Liver (tissue), 9 donors: Measurements from ENCODE around the gene WDFY1. TPM values are rescaled to one million over a fixed set of nuclear protein-coding genes. Genes with fewer than 3 reads are reported as not detected.

Experiments used
- DNase-seq: peaks from one replicate; pipeline ENCODE4 v3.0.0-alpha.2; 2017; ENCODE audit warnings: low spot score
- H3K27ac ChIP-seq, 2 donors: one replicate each; pipeline ENCODE4 v1.7.0; 2013; ENCODE audit warnings: inconsistent platforms in 2 of 2, low read length in 2 of 2, control low read depth in 1 of 2, low read depth in 1 of 2, mild to moderate bottlenecking in 1 of 2
- H3K27me3 ChIP-seq, 4 donors: one replicate each; pipeline versions ENCODE4 v1.6.1 to v1.7.0; 2013; ENCODE audit warnings: low read length in 3 of 4, inconsistent platforms in 1 of 4, mild to moderate bottlenecking in 1 of 4, moderate library complexity in 1 of 4; ENCODE audit not compliant: control insufficient read depth in 4 of 4, insufficient read depth in 4 of 4
- H3K36me3 ChIP-seq, 4 donors: one replicate each; pipeline versions ENCODE4 v1.6.1 to v1.7.0; 2013; ENCODE audit warnings: low read length in 3 of 4, mild to moderate bottlenecking in 3 of 4, low read depth in 1 of 4, moderate library complexity in 1 of 4; ENCODE audit not compliant: control insufficient read depth in 4 of 4, insufficient read depth in 3 of 4
- H3K4me1 ChIP-seq, 4 donors: one replicate each; pipeline versions ENCODE4 v1.6.1 to v1.7.0; 2013; ENCODE audit warnings: low read length in 3 of 4, mild to moderate bottlenecking in 3 of 4, moderate library complexity in 1 of 4; ENCODE audit not compliant: control insufficient read depth in 4 of 4, insufficient read depth in 4 of 4
- H3K4me3 ChIP-seq, 3 donors: one replicate each; pipeline versions ENCODE4 v1.6.1 to v1.7.0; 2013; ENCODE audit warnings: low read length in 3 of 3, control low read depth in 1 of 3, low read depth in 1 of 3, mild to moderate bottlenecking in 1 of 3
- H3K9ac ChIP-seq, 2 donors: one replicate each; pipeline ENCODE4 v1.7.0; 2013; ENCODE audit warnings: low read length in 2 of 2, mild to moderate bottlenecking in 2 of 2, moderate library complexity in 2 of 2, control low read depth in 1 of 2, low read depth in 1 of 2
- H3K9me3 ChIP-seq, 4 donors: one replicate each; pipeline versions ENCODE4 v1.6.1 to v1.7.0; 2013; ENCODE audit warnings: low read length in 3 of 4; ENCODE audit not compliant: control insufficient read depth in 4 of 4
- CTCF ChIP-seq: fragments of 150-350 bp; IDR thresholded peaks from 2 replicates; pipeline ENCODE4 v1.5.1; 2017; ENCODE audit warnings: improper control_type of control experiment, low read depth, low read length; ENCODE audit not compliant: missing input control
- EGR1 ChIP-seq, 2 donors: IDR thresholded peaks; 2 replicates each; pipeline ENCODE4 v1.6.1; 2016 to 2018; ENCODE audit warnings: antibody characterized with exemption in 2 of 2, low read depth in 2 of 2
- FOXA1 ChIP-seq: IDR thresholded peaks from 2 replicates; pipeline ENCODE4 v1.6.1; 2016; ENCODE audit warnings: antibody characterized with exemption
- FOXA2 ChIP-seq: IDR thresholded peaks from 2 replicates; pipeline ENCODE4 v1.6.1; 2016; ENCODE audit warnings: antibody characterized with exemption
- GABPA ChIP-seq, 2 donors: IDR thresholded peaks in 1 of 2; conservative IDR thresholded peaks in 1 of 2; 2 replicates each; pipeline ENCODE4 v1.6.1; 2016; ENCODE audit warnings: antibody characterized with exemption in 2 of 2, mild to moderate bottlenecking in 1 of 2, moderate library complexity in 1 of 2
- HNF4A ChIP-seq, 2 donors: conservative IDR thresholded peaks; 2 replicates each; pipeline ENCODE4 v1.6.1; 2016; ENCODE audit warnings: antibody characterized with exemption in 2 of 2, mild to moderate bottlenecking in 2 of 2
- HNF4G ChIP-seq: IDR thresholded peaks from 2 replicates; pipeline ENCODE4 v1.6.1; 2016; ENCODE audit warnings: antibody characterized with exemption
- JUND ChIP-seq, 2 donors: IDR thresholded peaks; 2 replicates each; pipeline ENCODE4 v1.6.1; 2016; ENCODE audit warnings: antibody characterized with exemption in 2 of 2
- NR2F2 ChIP-seq: IDR thresholded peaks from 2 replicates; pipeline ENCODE4 v1.6.1; 2016; ENCODE audit warnings: antibody characterized with exemption
- RAD21 ChIP-seq, 2 donors: IDR thresholded peaks; 2 replicates each; pipeline ENCODE4 v1.6.1; 2016; ENCODE audit warnings: antibody characterized with exemption in 2 of 2, mild to moderate bottlenecking in 2 of 2
- REST ChIP-seq: IDR thresholded peaks from 2 replicates; pipeline ENCODE4 v1.6.1; 2016; ENCODE audit warnings: antibody characterized with exemption, mild to moderate bottlenecking
- RXRA ChIP-seq, 2 donors: IDR thresholded peaks; 2 replicates each; pipeline ENCODE4 v1.6.1; 2017 to 2018; ENCODE audit warnings: antibody characterized with exemption in 2 of 2, mild to moderate bottlenecking in 1 of 2
- SP1 ChIP-seq: IDR thresholded peaks from 2 replicates; pipeline ENCODE4 v1.6.1; 2018; ENCODE audit warnings: antibody characterized with exemption, mild to moderate bottlenecking
- TAF1 ChIP-seq: conservative IDR thresholded peaks from 2 replicates; pipeline ENCODE4 v1.6.1; 2016; ENCODE audit warnings: antibody characterized with exemption, mild to moderate bottlenecking
- YY1 ChIP-seq: IDR thresholded peaks from 2 replicates; pipeline ENCODE4 v1.6.1; 2016; ENCODE audit warnings: antibody characterized with exemption, mild to moderate bottlenecking
- ZBTB33 ChIP-seq: IDR thresholded peaks from 2 replicates; pipeline ENCODE4 v1.6.1; 2016; ENCODE audit warnings: antibody characterized with exemption
- WGBS: extraction: QIAGEN DNeasy Blood & Tissue Kit; methylation state at CpG from one replicate; pipeline ENCODE4 v1.1.7; 2013; 5-methylcytosine and 5-hydroxymethylcytosine counted together
- polyA plus RNA-seq, 2 donors: library from polyadenylated mRNA; stranded (reverse) in 1 of 2; unstranded in 1 of 2; fragments of 200-250 nt in 1 of 2; fragments of >200 nt in 1 of 2; fragmentation: Nextera tagmentation in 1 of 2; extraction: Ambion mirVana in 1 of 2; gene quantifications; one replicate each; pipeline versions ENCODE4 v1.2.1 to v1.2.3, GENCODE V29; 2013 to 2015
- total RNA-seq, 2 donors: library from RNA; depleted of rRNA; stranded (reverse); fragments of >200 nt; gene quantifications; one replicate each; pipeline ENCODE4 v1.2.3, GENCODE V29; 2014
- TF ChIP-seq, protein P1 (sequence below): IDR thresholded peaks from 2 replicates; pipeline ENCODE4 v1.6.1; 2016; ENCODE audit warnings: antibody characterized with exemption
- TF ChIP-seq, protein P2 (sequence below): IDR thresholded peaks from 2 replicates; pipeline ENCODE4 v1.6.1; 2016; ENCODE audit warnings: antibody characterized with exemption
- donor health status: healthy.
- donor health status: healthy.
- donor health status: healthy.
- donor health status: healthy.
- donor health status: healthy.

WDFY1 gene
- total and polyA plus RNA-seq, 4 donors = 12.0 to 34.2 (median 24.1) TPM

GRCh38 chr2:223954401-223954800 lies 9.3 kb upstream of the WDFY1 start:
- Histone ChIP-seq H3K4me1 (peaks cover 0 to 14% (median 12%) of the 10 kb centered on the region in 4 donors), H3K36me3 (no peaks in the 10 kb centered on the region), H3K4me3 (no peak overlapping the region), H3K9me3 (no peaks in the 10 kb centered on the region), H3K27ac (no peak overlapping the region), H3K27me3 (no peaks in the 10 kb centered on the region), H3K9ac (no peak overlapping the region)
- whole genome bisulfite sequencing = 83% methylated on average over 3 of the region's 3 CpGs
- no peak for DNase-seq
- TF ChIP-seq RXRA (IDR thresholded peaks at IDR 0.05) (no peak), FOXA1 (no peak)

GRCh38 chr2:223952280-223952968 lies 7.3 kb upstream of the WDFY1 start:
- Histone ChIP-seq H3K4me1 (no peaks in the 10 kb centered on the region), H3K27ac (no peak overlapping the region), H3K9ac (no peak overlapping the region)

More at GRCh38 chr2:223952280-223952968, 7.3 kb upstream of the WDFY1 start:
- Histone ChIP-seq H3K36me3 (no peaks in the 10 kb centered on the region), H3K4me3 (no peak overlapping the region), H3K9me3 (no peaks in the 10 kb centered on the region), H3K27me3 (no peaks in the 10 kb centered on the region)
- no peak for DNase-seq
- 89% methylated on average over 6 of the region's 6 CpGs for WGBS
- TF ChIP-seq EGR1 (IDR thresholded peaks at IDR 0.05; ENCODE audit: low read depth in 2 of 2) = no peak
- TF ChIP-seq HNF4G = no peak
- TF ChIP-seq GABPA (IDR thresholded peaks at IDR 0.05 in 1 of 2, conservative IDR thresholded peaks at IDR 0.05 in 1 of 2) = no peak
- no peak for TF ChIP-seq YY1
- TF ChIP-seq HNF4A (conservative IDR thresholded peaks at IDR 0.05) = no peak
- TF ChIP-seq ZBTB33 = no peak
- TF ChIP-seq, protein P1, sequence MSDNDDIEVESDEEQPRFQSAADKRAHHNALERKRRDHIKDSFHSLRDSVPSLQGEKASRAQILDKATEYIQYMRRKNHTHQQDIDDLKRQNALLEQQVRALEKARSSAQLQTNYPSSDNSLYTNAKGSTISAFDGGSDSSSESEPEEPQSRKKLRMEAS = no peak
- TF ChIP-seq FOXA2 = no peak
- no peak for TF ChIP-seq JUND (IDR thresholded peaks at IDR 0.05)
- TF ChIP-seq RAD21 (IDR thresholded peaks at IDR 0.05) = no peak
- TF ChIP-seq NR2F2 = no peak
- no peak for TF ChIP-seq REST
- TF ChIP-seq RXRA (IDR thresholded peaks at IDR 0.05) = no peak
- TF ChIP-seq FOXA1 = no peak
- TF ChIP-seq, protein P2, sequence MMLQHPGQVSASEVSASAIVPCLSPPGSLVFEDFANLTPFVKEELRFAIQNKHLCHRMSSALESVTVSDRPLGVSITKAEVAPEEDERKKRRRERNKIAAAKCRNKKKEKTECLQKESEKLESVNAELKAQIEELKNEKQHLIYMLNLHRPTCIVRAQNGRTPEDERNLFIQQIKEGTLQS = no peak
- TF ChIP-seq SP1 = no peak
- TF ChIP-seq TAF1 = no peak
- no peak for TF ChIP-seq CTCF
